ENCODE data around the gene EIF4ENIF1.

GRCh38 chr22:31475800-31476199 is 13.8 kb downstream of the EIF4ENIF1 start:
- no peak for TF ChIP-seq CTCF (conservative IDR thresholded peaks at IDR 0.05)
- no peak for TF ChIP-seq ZFX (IDR thresholded peaks at IDR 0.05)
